HCT116 (cell line): ENCODE measurements around the gene RTF2.

Experiments used
- ATF3 ChIP-seq: IDR thresholded peaks from 2 replicates; pipeline ENCODE4 v1.6.1; 2012
- CTCF ChIP-seq, 3 experiments: fragments of 200-600 bp in 1 of 3; sonication (generic) in 1 of 3; IDR thresholded peaks in 2 of 3; conservative IDR thresholded peaks in 1 of 3; 2 replicates each; pipeline ENCODE4 v1.5.1; 2012 to 2017; ENCODE audit warnings: low read depth in 2 of 3, low read length in 2 of 3, antibody characterized with exemption in 1 of 3, borderline replicate concordance in 1 of 3, control low read depth in 1 of 3, mild to moderate bottlenecking in 1 of 3, mixed read lengths in 1 of 3, mixed run types in 1 of 3, moderate library complexity in 1 of 3; ENCODE audit not compliant: insufficient read depth in 1 of 3
- EGR1 ChIP-seq: IDR thresholded peaks from 2 replicates; pipeline ENCODE4 v1.6.1; 2012; ENCODE audit warnings: low read depth
- ELF1 ChIP-seq: IDR thresholded peaks from 2 replicates; pipeline ENCODE4 v1.6.1; 2012; ENCODE audit warnings: low read depth, borderline replicate concordance
- EZH2 ChIP-seq: fragments of 200-600 bp; sonication (generic); IDR thresholded peaks from 2 replicates; pipeline ENCODE4 v1.6.1; 2017; ENCODE audit warnings: antibody characterized with exemption, mixed run types
- EZH2phosphoT487 ChIP-seq: fragments of 200-600 bp; IDR thresholded peaks from 2 replicates; pipeline ENCODE4 v1.6.1; 2018; ENCODE audit warnings: antibody characterized with exemption, borderline replicate concordance
- POLR2A ChIP-seq: IDR thresholded peaks from 2 replicates; pipeline ENCODE4 v1.7.0; 2011; ENCODE audit warnings: borderline replicate concordance; ENCODE audit not compliant: insufficient read depth, insufficient read length; ENCODE audit errors: extremely low read depth
- POLR2AphosphoS5 ChIP-seq: IDR thresholded peaks from 2 replicates; pipeline ENCODE4 v1.6.1; 2011; ENCODE audit warnings: mild to moderate bottlenecking, low read depth, low read length, moderate library complexity
- RAD21 ChIP-seq: IDR thresholded peaks from 2 replicates; pipeline ENCODE4 v1.6.1; 2012; ENCODE audit warnings: low read depth, mild to moderate bottlenecking
- SP1 ChIP-seq: IDR thresholded peaks from 2 replicates; pipeline ENCODE4 v1.6.1; 2012; ENCODE audit warnings: low read depth
- SRF ChIP-seq: IDR thresholded peaks from 2 replicates; pipeline ENCODE4 v1.6.1; 2012; ENCODE audit warnings: low read depth
- TF ChIP-seq, protein P1 (sequence below): IDR thresholded peaks from 2 replicates; pipeline ENCODE4 v1.6.1; 2012; ENCODE audit warnings: low read depth

GRCh38 chr20:56427797-56428196 lies 40.6 kb upstream of the RTF2 start:
- TF ChIP-seq, protein P1, sequence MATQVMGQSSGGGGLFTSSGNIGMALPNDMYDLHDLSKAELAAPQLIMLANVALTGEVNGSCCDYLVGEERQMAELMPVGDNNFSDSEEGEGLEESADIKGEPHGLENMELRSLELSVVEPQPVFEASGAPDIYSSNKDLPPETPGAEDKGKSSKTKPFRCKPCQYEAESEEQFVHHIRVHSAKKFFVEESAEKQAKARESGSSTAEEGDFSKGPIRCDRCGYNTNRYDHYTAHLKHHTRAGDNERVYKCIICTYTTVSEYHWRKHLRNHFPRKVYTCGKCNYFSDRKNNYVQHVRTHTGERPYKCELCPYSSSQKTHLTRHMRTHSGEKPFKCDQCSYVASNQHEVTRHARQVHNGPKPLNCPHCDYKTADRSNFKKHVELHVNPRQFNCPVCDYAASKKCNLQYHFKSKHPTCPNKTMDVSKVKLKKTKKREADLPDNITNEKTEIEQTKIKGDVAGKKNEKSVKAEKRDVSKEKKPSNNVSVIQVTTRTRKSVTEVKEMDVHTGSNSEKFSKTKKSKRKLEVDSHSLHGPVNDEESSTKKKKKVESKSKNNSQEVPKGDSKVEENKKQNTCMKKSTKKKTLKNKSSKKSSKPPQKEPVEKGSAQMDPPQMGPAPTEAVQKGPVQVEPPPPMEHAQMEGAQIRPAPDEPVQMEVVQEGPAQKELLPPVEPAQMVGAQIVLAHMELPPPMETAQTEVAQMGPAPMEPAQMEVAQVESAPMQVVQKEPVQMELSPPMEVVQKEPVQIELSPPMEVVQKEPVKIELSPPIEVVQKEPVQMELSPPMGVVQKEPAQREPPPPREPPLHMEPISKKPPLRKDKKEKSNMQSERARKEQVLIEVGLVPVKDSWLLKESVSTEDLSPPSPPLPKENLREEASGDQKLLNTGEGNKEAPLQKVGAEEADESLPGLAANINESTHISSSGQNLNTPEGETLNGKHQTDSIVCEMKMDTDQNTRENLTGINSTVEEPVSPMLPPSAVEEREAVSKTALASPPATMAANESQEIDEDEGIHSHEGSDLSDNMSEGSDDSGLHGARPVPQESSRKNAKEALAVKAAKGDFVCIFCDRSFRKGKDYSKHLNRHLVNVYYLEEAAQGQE, result no peak
- TF ChIP-seq SP1, result no peak
- no peak for TF ChIP-seq CTCF (IDR thresholded peaks at IDR 0.05 in 2 of 3, conservative IDR thresholded peaks at IDR 0.05 in 1 of 3; ENCODE audit: borderline replicate concordance in 1 of 3, insufficient read depth in 1 of 3, low read depth in 2 of 3, low read length in 2 of 3)
- TF ChIP-seq EGR1, result no peak
- TF ChIP-seq POLR2AphosphoS5, result no peak
- TF ChIP-seq POLR2A, result no peak
- TF ChIP-seq EZH2, result no peak
- TF ChIP-seq ELF1, result no peak
- TF ChIP-seq EZH2phosphoT487, result no peak
- no peak for TF ChIP-seq ATF3
- no peak for TF ChIP-seq RAD21
- TF ChIP-seq SRF, result no peak
